Stimulated activated naive CD8-positive, alpha-beta T cell treated with anti-CD3 and anti-CD28 coated beads, Interleukin-15, amount 100 ng/mL, for 72 hours (primary cell): ENCODE results near the gene PIGX.
"Not testable (repeated sequence)": the region's sequence is repeated elsewhere in the genome, so short reads cannot be mapped to it uniquely, and the experiment has no call there.

Experiments
- ATAC-seq: fragments of 150-1000 bp; cut with Tn5 transposase; 2 replicates; pipeline ENCODE4 v1.10.0; 2021; ENCODE audit warnings: mild to moderate bottlenecking, moderate library complexity
- DNase-seq, 2 donors: peaks; one replicate each; pipeline ENCODE4 v3.0.0; 2021 to 2022
- H3K27ac Mint-ChIP-seq, 2 donors: one replicate each; pipeline ENCODE4 v1.8.0; 2022; ENCODE audit warnings: mild to moderate bottlenecking in 2 of 2, mixed read lengths in 2 of 2, moderate library complexity in 2 of 2
- H3K27me3 Mint-ChIP-seq: one replicate; pipeline ENCODE4 v1.8.0; 2022; ENCODE audit warnings: mixed read lengths
- H3K4me1 Mint-ChIP-seq: one replicate; pipeline ENCODE4 v1.8.0; 2022; ENCODE audit warnings: mild to moderate bottlenecking, mixed read lengths
- H3K4me3 Mint-ChIP-seq, 2 donors: one replicate each; pipeline ENCODE4 v1.8.0; 2022; ENCODE audit warnings: mild to moderate bottlenecking in 2 of 2, mixed read lengths in 2 of 2, moderate library complexity in 1 of 2
- H3K9me3 Mint-ChIP-seq, 2 donors: one replicate each; pipeline ENCODE4 v1.8.0; 2022; ENCODE audit warnings: mixed read lengths in 2 of 2

The PIGX gene

GRCh38 chr3:196694202-196694638 is 18.0 kb upstream of the PIGX start:
- no peaks in the 10 kb centered on the region for H3K27me3 Mint-ChIP-seq
- peaks cover 6% of the 10 kb centered on the region for H3K4me1 Mint-ChIP-seq
- H3K9me3 Mint-ChIP-seq: no peaks in the 10 kb centered on the region
- H3K4me3 Mint-ChIP-seq: no peak overlapping the region
- H3K27ac Mint-ChIP-seq: peak overlapping the region in 1 of 2 donors; percentile 93
- ATAC-seq (peak; percentile 43), DNase-seq (peak in 1 of 2 donors; percentile 19)

GRCh38 chr3:196694941-196695848 is 17.0 kb upstream of the PIGX start:
- Mint-ChIP-seq H3K4me1 (peaks cover 6% of the 10 kb centered on the region), H3K9me3 (no peaks in the 10 kb centered on the region), H3K4me3 (peak overlapping the region in 1 of 2 donors; percentile 66), H3K27me3 (no peaks in the 10 kb centered on the region), H3K27ac (peak overlapping the region; percentile 82 to 98)
- peak; percentile 17 to 29 for DNase-seq
- peak; percentile 69 for ATAC-seq

GRCh38 chr3:196695849-196696226 is 16.3 kb upstream of the PIGX start:
- Mint-ChIP-seq H3K27me3 (no peaks in the 10 kb centered on the region), H3K9me3 (no peaks in the 10 kb centered on the region), H3K4me3 (no peak overlapping the region), H3K4me1 (peaks cover 6% of the 10 kb centered on the region), H3K27ac (peak overlapping the region; percentile 15 to 98)
- DNase-seq (no peak), ATAC-seq (peak; percentile 21)

- H3K27ac Mint-ChIP-seq: no peak overlapping the region
- H3K4me1 Mint-ChIP-seq: peaks cover 6% of the 10 kb centered on the region
- H3K4me3 Mint-ChIP-seq: no peak overlapping the region
- DNase-seq (no peak), ATAC-seq (no peak)
- H3K9me3 Mint-ChIP-seq: no peaks in the 10 kb centered on the region
- no peaks in the 10 kb centered on the region for H3K27me3 Mint-ChIP-seq
Observed at GRCh38 chr3:196697270-196697669, 14.9 kb upstream of the PIGX start.

GRCh38 chr3:196699749-196700148 is 12.4 kb upstream of the PIGX start:
- no peak overlapping the region for H3K27ac Mint-ChIP-seq
- H3K4me3 Mint-ChIP-seq: no peak overlapping the region
- no peaks in the 10 kb centered on the region for H3K9me3 Mint-ChIP-seq
- no peak for ATAC-seq
- no peaks in the 10 kb centered on the region for H3K27me3 Mint-ChIP-seq
- H3K4me1 Mint-ChIP-seq: peaks cover 6% of the 10 kb centered on the region
- DNase-seq: no peak

GRCh38 chr3:196700801-196701200 is 11.4 kb upstream of the PIGX start:
- H3K27me3 Mint-ChIP-seq: no peaks in the 10 kb centered on the region
- no peak for ATAC-seq
- no peaks in the 10 kb centered on the region for H3K9me3 Mint-ChIP-seq
- no peak for DNase-seq
- H3K4me3 Mint-ChIP-seq: no peak overlapping the region
- no peak overlapping the region for H3K27ac Mint-ChIP-seq
- H3K4me1 Mint-ChIP-seq: peaks cover under 1% of the 10 kb centered on the region

GRCh38 chr3:196706327-196706726 is 5.8 kb upstream of the PIGX start:
- Mint-ChIP-seq H3K27me3 (no peaks in the 10 kb centered on the region), H3K27ac (no peak overlapping the region), H3K4me1 (peaks cover 21% of the 10 kb centered on the region), H3K9me3 (no peaks in the 10 kb centered on the region), H3K4me3 (no peak overlapping the region)
- DNase-seq (no peak), ATAC-seq (no peak)

GRCh38 chr3:196706731-196707130 is 5.4 kb upstream of the PIGX start:
- H3K4me3 Mint-ChIP-seq: no peak overlapping the region
- DNase-seq (no peak), ATAC-seq (no peak)
- H3K4me1 Mint-ChIP-seq: peaks cover 25% of the 10 kb centered on the region
- no peaks in the 10 kb centered on the region for H3K9me3 Mint-ChIP-seq
- no peak overlapping the region for H3K27ac Mint-ChIP-seq
- H3K27me3 Mint-ChIP-seq: no peaks in the 10 kb centered on the region

- H3K27me3 Mint-ChIP-seq: no peaks in the 10 kb centered on the region
- no peak overlapping the region for H3K27ac Mint-ChIP-seq
- ATAC-seq (no peak), DNase-seq (no peak)
- H3K9me3 Mint-ChIP-seq: no peaks in the 10 kb centered on the region
- H3K4me1 Mint-ChIP-seq: peaks cover 26% of the 10 kb centered on the region
- H3K4me3 Mint-ChIP-seq: no peak overlapping the region
Observed at GRCh38 chr3:196707566-196707965, 4.6 kb upstream of the PIGX start.

- DNase-seq (no peak), ATAC-seq (no peak)
- H3K27ac Mint-ChIP-seq: no peak overlapping the region
- H3K9me3 Mint-ChIP-seq: no peaks in the 10 kb centered on the region
- no peaks in the 10 kb centered on the region for H3K27me3 Mint-ChIP-seq
- H3K4me1 Mint-ChIP-seq: peaks cover 32% of the 10 kb centered on the region
- no peak overlapping the region for H3K4me3 Mint-ChIP-seq
Observed at GRCh38 chr3:196708467-196708866, 3.7 kb upstream of the PIGX start.

- peak; percentile 0 for ATAC-seq
- Mint-ChIP-seq H3K4me3 (peak overlapping the region; percentile 88 to 89), H3K27ac (peak overlapping the region; percentile 89 to 92), H3K27me3 (no peaks in the 10 kb centered on the region), H3K9me3 (no peaks in the 10 kb centered on the region), H3K4me1 (peaks cover 46% of the 10 kb centered on the region)
- no peak for DNase-seq
Observed at GRCh38 chr3:196712514-196713413, 587 bp downstream of the PIGX start.

- not testable (repeated sequence) for H3K4me3 Mint-ChIP-seq, ATAC-seq, H3K27me3 Mint-ChIP-seq, H3K27ac Mint-ChIP-seq, DNase-seq
- Mint-ChIP-seq H3K9me3 (peaks cover 8 to 17% of the 10 kb centered on the region in 2 donors), H3K4me1 (peaks cover 27% of the 10 kb centered on the region)
Observed at GRCh38 chr3:196717162-196717561, 5.0 kb downstream of the PIGX start.

GRCh38 chr3:196721097-196721496 is 8.9 kb downstream of the PIGX start:
- Mint-ChIP-seq H3K4me3 (no peak overlapping the region), H3K4me1 (peaks cover 9% of the 10 kb centered on the region), H3K27ac (no peak overlapping the region), H3K9me3 (peaks cover 8 to 17% of the 10 kb centered on the region in 2 donors), H3K27me3 (no peaks in the 10 kb centered on the region)
- ATAC-seq (no peak), DNase-seq (no peak)

- Mint-ChIP-seq H3K4me3 (no peak overlapping the region), H3K4me1 (peaks cover 27% of the 10 kb centered on the region), H3K9me3 (no peaks in the 10 kb centered on the region), H3K27ac (no peak overlapping the region), H3K27me3 (no peaks in the 10 kb centered on the region)
- ATAC-seq (peak; percentile 91), DNase-seq (no peak)
Observed at GRCh38 chr3:196726788-196727675, 14.9 kb downstream of the PIGX start.

GRCh38 chr3:196735751-196736150 is 23.6 kb downstream of the PIGX start:
- ATAC-seq (no peak), DNase-seq (no peak)
- no peaks in the 10 kb centered on the region for H3K27me3 Mint-ChIP-seq
- peaks cover 5 to 8% of the 10 kb centered on the region in 2 donors for H3K9me3 Mint-ChIP-seq
- no peak overlapping the region for H3K27ac Mint-ChIP-seq
- peaks cover 7% of the 10 kb centered on the region for H3K4me1 Mint-ChIP-seq
- no peak overlapping the region for H3K4me3 Mint-ChIP-seq
